IMR-90 (cell line): ENCODE measurements around the gene RALGAPA2.

Source experiments
- POLR2A ChIP-seq: IDR thresholded peaks from 2 replicates; pipeline ENCODE4 v1.6.1; 2012; ENCODE audit warnings: mild to moderate bottlenecking, low read depth, low read length
- TF ChIP-seq, protein P1 (sequence below): conservative IDR thresholded peaks from 2 replicates; pipeline ENCODE4 v1.5.1; 2012; ENCODE audit warnings: mild to moderate bottlenecking, low read depth, low read length, improper control_type of control experiment

DNA sequence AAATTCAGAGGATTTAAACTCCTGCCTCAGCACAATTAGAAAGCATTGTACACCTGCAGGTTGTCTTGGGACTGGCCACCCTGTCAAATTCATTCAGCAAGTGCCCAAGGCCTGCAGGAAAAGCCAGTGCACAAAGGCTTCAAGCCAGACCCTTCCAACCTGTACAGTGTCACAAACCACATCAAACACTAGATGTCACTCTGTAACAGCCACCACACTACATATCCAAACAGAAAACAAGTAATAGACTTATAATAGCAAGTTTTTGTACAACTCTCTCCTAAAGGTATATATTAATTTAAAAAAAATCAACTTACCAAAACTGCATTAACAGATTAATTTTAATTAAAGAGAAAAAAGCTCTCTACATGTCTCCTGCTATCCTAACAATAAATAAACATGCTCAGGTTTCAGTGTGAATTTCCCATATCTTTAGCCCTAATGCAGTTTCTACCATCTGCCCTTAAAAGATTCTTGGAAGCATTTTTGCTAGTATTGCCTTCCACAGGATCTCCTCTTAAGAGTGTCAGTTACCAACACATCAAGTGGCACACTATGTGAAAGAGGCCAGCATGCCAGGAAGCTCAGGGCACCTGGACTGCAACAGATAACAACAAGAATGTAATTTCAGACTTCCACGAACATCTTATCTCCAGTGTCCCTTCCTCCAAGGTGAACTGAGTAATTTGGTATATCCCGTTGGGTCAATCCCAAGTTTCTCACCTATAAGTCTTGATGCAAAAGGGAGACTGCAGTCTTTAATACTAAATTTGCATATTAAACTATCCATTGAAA, 47.5 kb downstream of the RALGAPA2 start:
- TF ChIP-seq, protein P1, sequence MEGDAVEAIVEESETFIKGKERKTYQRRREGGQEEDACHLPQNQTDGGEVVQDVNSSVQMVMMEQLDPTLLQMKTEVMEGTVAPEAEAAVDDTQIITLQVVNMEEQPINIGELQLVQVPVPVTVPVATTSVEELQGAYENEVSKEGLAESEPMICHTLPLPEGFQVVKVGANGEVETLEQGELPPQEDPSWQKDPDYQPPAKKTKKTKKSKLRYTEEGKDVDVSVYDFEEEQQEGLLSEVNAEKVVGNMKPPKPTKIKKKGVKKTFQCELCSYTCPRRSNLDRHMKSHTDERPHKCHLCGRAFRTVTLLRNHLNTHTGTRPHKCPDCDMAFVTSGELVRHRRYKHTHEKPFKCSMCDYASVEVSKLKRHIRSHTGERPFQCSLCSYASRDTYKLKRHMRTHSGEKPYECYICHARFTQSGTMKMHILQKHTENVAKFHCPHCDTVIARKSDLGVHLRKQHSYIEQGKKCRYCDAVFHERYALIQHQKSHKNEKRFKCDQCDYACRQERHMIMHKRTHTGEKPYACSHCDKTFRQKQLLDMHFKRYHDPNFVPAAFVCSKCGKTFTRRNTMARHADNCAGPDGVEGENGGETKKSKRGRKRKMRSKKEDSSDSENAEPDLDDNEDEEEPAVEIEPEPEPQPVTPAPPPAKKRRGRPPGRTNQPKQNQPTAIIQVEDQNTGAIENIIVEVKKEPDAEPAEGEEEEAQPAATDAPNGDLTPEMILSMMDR: peak; percentile 26; the same call in 1 of the 2 replicates
- no peak for TF ChIP-seq POLR2A
